Activated CD4-positive, alpha-beta T cell treated with anti-CD3 and anti-CD28 coated beads for 24 hours (primary cell): ENCODE results near the gene PARD6B.
"Not testable (repeated sequence)": the region's sequence is repeated elsewhere in the genome, so short reads cannot be mapped to it uniquely, and the experiment has no call there.

Experiments
- DNase-seq, 2 donors: peaks; one replicate each; pipeline ENCODE4 v3.0.0-alpha.2; 2020; ENCODE audit warnings: low read depth in 2 of 2

The PARD6B gene

DNA sequence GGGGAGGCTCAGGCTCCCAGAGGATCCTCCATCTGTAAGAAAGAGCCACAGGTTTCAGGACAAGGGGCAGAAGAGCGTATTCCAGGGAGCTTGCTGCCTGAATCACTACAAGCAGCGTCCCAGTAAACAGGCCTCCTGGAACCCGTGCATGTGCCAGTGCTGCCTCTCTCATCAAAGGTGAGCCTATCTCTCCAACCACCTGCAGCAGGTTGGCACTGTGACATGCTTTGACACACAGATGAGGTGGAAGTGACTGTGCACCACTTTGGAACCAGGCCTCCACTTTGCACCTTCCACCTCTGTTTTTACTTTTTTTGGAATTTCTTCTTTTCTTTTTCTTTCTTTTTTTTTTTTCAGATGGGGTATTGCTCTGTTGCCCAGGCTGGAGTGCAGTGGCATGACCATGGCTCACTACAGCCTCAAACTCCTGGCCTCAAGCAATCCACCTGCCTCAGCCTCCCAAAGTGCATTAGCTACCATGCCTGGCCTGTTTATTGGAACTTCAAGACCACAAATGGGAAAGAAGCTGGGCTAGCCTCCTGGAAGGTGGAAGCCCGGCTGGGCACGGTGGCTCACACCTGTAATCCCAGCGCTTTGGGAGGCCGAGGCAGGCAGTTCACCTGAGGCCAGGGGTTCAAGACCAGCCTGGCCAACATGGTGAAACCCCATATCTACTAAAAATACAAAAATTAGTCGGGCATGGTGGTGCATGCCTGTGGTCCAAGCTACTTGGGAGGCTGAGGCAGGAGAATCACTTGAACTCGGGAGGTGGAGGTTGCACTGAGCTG lies 27.5 kb upstream of the PARD6B start:
- not testable (repeated sequence) for DNase-seq

DNA sequence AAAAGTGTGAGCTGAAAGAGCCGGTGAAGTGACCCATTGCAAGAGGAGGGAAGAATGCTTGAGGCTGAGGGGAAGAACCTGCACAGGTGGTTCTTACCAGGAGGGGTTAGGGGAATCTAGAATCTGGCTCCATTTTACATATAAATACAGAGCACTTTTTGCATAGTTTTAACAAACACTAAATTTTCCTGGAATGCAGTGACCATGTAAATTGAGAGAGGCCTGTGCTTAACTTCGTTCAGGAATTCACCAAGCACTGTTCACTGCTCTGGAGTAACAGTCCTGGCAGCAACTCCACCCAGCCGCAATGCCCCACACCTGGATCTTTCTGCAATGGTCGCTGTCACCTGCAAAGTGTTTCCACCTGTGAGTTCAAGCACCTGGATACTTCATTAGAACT lies 26.9 kb upstream of the PARD6B start:
- no peak for DNase-seq

DNA sequence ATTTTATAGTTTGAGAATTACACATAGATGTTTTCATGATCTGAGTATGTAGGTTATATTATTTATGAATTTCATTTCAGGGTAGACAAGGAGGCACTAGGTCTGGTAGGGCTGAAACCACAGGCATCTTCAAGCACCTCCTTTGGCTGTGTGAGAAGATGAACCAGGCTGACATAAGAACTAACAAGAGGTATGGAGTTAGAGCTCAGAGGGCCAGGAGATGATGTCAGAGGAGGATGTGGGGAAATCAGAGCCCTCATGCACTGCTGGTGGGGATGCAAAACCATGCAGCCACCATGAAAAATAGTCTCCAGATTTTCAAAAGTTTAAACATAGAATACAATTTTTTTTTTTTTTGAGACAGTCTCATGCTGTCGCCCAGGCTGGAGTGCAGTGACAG lies 26.4 kb upstream of the PARD6B start:
- no peak for DNase-seq

- no peak for DNase-seq
Observed at GRCh38 chr20:50708845-50709635, 22.3 kb upstream of the PARD6B start.

GRCh38 chr20:50709636-50709973 lies 21.8 kb upstream of the PARD6B start:
- no peak for DNase-seq

DNA sequence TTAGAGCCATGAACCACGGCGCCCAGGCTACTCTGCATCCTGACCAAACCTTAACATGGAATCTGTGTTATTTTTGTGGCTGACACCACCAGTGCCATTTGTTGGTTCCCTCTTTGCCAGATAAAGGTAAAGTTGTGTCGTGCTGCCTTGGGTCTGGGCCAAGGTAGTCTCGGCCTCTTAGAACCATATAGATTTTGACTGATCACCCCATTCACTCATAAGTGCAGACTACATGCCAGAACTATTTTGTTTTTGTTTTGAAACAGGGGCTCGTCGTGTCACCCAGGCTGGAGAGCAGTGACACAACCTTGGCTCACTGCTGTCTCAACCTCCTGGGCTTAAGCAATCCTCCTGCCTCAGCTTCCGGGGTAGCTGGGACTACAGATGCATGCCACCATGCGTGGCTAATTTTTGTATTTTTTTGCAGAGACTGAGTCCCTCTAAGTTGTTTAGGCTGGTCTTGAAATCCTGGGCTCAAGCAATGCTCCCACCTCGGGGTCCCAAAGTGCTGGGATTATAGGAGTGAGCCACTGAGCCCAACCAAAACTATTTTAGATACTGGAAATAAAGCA lies 20.8 kb upstream of the PARD6B start:
- no peak for DNase-seq

DNA sequence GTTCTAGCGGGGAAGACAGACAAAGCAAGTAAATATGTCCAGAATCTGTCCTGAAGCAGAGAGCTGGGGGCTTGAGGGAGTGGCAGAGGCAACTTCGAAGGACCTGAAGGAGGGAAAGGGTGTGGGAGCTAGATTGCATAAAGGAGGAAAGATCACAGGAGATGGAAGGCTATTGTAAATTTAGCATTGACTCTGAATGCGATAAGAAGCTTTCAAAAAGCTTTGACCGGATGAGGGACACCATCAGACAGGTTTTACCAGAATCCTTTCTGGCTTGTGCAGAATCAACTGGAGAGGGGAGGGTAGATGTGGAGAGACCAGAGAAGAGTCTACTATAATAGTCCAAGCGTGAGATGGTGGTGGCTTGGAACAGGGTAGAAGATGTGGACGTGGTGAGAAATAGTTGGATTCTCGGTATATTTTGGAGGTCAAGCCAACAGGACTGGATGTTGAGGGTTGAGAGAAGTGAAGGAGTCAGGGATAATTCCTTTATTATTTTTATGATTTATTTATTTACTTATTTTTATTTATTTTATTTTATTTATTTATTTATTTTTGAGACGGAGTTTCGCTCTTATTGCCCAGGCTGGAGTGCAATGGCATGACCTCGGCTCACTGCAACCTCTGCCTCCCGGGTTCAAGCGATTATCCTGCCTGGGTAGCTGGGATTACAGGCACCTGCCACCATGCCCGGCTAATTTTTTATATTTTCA lies 20.1 kb upstream of the PARD6B start:
- DNase-seq = no peak

DNA sequence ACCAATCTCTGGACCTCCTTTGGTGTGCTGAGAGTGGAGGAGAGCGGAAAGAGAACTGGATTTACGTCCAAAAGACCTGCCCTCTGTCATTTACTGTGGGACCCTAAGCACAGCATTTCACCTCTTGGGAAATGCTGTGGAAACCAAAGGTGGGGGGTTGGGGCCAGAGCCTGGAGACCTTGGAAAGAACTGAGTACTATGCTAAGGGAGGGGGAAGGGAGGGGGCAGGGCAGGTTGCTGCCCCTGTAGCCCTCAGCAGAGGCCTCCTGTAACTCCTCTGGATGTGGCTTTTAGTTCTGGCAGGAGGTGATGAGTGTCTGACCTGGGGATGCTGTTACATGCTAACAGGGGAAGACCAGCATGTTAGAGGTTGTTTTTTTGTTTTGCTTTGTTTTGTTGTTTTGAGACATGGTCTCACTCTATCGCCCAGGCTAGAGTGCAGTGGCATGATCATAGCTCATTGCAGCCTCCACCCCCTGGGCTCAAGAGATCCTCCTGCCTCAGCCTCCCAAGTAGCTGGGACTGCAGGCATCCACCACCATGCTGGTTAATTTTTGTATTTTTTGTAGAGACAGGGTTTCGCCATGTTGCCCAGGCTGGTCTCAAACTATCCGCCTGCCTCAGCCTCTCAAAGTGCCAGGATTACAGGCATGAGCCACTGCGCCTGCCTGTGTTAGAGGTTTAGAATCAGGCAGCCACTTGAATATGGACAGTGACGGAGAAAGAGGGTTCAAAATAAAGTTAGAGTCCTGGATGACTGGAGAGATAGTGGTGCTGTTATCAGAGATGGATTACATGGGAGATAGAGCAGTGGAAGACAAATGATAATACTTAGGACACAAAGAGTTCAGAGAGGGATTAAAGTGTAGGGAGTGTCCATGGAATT lies 18.4 kb upstream of the PARD6B start:
- DNase-seq = no peak

- DNase-seq = no peak
Observed at GRCh38 chr20:50713657-50714101, 17.7 kb upstream of the PARD6B start.

DNA sequence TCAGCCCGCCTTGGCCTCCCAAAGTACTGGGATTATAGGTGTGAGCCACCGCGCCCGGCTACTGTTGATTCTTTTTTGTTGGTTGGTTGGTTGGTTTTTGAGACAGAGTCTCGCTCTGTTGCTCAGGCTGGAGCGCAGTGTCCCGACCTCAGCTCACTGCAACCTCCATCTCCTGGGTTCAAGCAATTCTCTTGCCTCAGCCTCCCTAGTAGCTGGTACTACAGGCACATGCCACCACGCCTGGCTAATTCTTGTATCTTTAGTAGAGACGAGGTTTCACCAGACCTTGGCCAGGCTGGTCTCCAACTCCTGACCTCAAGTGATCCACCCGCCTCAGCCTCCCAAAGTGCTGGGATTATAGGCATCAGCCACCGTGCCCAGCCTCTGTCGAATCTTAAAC lies 17.0 kb upstream of the PARD6B start:
- not testable (repeated sequence) for DNase-seq

DNA sequence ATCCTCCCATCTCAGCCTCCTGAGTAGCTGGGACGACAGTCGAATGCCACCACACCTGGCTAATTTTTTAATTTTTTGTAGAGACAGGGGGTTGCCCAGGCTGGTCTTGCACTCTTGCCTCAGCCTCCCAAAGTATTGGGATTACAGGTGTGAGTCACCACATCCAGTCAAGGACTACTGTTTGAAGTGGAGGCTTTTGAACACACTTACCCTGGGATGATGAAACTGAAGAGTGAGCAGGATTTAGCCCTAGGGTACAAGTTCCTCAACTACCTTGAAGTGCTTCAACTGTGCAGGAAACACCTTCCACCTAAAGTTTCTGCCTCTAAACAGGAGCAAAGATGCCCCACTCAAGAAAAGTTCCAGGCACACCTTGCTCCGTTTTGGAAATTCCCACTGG lies 15.7 kb upstream of the PARD6B start:
- no peak for DNase-seq

- DNase-seq = no peak
Observed at GRCh38 chr20:50716518-50716917, 14.9 kb upstream of the PARD6B start.

DNA sequence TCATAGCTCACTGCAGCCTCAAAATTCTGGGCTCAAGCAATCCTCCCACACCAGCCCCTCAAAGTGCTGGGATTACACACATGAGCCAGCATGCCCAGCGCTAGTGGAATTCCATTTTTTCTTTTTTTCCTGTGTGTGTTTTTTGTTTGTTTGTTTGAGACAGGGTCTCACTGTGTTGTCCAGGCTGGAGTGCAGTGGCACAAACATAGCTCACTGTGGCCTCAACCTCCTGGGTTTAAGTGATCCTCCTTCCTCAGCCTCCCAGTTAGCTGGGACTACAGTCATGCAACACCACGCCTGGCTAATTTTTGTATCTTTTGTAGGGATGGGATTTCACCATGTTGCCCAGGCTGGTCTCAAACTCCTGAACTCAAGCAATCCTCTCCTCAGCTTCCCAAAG lies 14.1 kb upstream of the PARD6B start:
- no peak for DNase-seq

DNA sequence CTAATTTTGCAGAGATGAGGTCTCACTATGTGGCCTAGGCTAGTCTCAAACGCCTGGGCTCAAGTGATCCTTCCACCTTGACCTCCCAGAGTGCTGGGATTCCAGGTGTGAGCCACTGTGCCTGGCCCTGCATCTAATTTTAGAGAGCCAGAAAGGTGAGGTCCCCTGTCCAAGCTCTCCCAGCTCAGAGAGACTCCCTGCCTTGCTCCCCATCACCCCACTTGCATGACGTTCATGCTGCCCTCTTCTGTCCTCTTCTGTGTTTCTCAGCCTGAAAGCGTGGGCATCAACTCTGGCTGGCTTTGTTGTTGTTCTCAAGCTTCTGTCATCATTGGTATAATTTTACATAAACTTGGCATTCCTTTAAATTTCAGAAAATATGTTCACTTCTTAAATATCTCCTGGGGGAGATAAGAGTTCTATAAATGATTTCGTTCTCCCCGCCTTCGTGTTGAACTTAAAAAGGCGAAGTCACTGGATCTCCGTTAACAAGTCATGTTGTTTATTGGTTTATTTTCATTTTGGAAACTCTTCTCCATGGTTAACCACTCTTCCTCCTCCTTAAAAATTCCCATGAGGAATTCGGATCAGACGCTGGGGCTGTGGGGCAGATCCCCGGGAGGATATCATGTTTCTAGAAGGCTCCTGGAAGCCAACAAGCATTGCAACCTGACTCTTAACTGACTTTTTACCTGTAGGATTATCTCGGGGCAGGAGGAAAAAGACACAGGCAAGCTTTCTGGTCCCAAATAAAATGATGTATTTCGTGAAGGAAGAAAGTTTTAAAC lies 13.2 kb upstream of the PARD6B start:
- DNase-seq = no peak

DNA sequence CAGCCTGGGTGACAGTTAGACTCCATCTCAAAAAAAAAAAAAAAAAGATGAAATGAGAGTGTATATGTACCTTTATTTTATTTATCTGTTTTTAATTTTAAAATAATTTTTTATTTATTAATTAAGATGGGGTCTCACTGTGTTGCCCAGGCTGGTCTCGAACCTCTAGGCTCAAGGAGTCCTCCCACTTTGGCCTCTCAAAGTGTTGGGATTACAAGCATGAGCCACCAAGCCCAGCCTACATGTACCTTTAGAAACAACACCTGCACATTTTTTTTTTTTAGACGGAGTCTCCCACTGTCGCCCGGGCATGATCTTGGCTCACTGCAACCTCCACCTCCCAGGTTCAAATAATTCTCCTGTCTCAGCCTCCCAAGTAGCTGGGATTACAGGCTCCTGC lies 12.1 kb upstream of the PARD6B start:
- DNase-seq = no peak

DNA sequence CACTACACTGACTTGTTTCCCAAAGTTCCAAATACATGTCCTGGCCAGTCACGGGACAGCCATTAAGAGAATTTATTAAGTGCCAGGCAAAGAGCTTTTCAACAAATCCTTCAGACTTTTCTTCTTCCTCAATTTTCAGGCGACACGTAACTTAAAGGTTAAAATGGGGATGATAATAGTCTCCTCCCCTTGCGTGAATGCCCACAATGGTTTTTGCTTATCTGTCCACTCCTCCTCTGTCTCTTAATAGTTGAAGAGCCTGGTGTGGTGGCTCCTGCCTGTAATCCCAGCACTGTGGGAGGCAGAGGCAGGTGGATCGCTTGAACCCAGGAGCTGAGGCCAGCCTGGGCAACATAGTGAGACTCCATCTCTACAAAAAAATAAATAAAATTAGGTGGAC lies 11.4 kb upstream of the PARD6B start:
- DNase-seq = no peak

DNA sequence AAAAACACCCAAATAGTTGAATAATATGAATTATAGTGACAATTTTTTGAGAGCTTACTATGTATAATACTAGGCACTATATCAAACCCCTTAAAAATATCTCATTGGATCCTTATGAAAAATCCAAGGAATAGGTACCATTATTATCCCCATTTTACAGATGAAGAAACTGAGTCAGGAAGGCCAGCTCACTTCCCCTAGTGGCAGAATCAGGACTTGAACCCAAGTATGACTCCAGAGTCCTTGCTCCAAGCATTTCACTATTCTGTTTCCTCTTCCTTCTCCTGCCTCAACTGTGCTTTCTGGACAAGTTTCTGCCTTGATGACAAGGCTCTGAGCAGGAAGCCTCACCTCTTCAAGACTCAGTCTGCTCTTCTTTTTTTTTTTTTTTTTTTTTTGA lies 10.8 kb upstream of the PARD6B start:
- DNase-seq = no peak

- DNase-seq = no peak
Observed at GRCh38 chr20:50721881-50722281, 9.5 kb upstream of the PARD6B start.

- no peak for DNase-seq
Observed at GRCh38 chr20:50722424-50723155, 8.8 kb upstream of the PARD6B start.

DNA sequence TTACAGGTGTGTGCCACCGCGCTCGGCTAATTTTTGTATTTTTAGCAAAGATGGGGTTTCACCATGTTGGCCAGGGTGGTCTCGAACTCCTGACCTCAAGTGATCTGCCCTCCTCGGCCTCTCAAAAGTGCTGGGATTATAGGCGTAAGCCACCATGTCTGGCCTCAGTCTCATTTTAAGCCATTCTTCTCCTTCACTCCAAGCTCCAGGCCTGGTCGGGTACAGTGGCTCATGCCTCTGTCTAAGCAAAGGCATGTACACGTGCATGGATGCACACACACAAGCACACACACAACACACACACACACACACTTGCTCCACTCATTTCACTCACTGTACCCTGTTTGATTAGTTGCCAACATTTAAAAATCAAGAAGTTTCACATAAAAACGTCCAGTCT lies 7.7 kb upstream of the PARD6B start:
- DNase-seq = no peak
